Epithelial cell of esophagus (primary cell): ENCODE measurements around the gene PPP2R3A.
A peak's percentile ranks its signal among the peaks of the same experiment; 100 is the strongest.
"Not testable (repeated sequence)": the region's sequence is repeated elsewhere in the genome, so short reads cannot be mapped to it uniquely, and the experiment has no call there.

Source experiments
- DNase-seq: peaks from one replicate; pipeline ENCODE4 v3.0.0; 2010; ENCODE audit warnings: low read depth
- H3K4me3 ChIP-seq: 2 replicates; pipeline ENCODE4 v1.5.1; 2011; ENCODE audit warnings: mild to moderate bottlenecking, low read length, control low read depth
- CTCF ChIP-seq: IDR thresholded peaks from 2 replicates; pipeline ENCODE4 v1.5.1; 2011; ENCODE audit warnings: low read depth, mild to moderate bottlenecking, low read length, control low read depth, inconsistent platforms; ENCODE audit not compliant: insufficient read depth; ENCODE audit errors: missing control alignments

Gene PPP2R3A

GRCh38 chr3:136152963-136153362 lies 187.4 kb downstream of the PPP2R3A start:
- no peak for DNase-seq
- TF ChIP-seq CTCF = no peak
- H3K4me3 ChIP-seq = no peak overlapping the region

GRCh38 chr3:136161516-136161915 lies 196.0 kb downstream of the PPP2R3A start:
- no peak for DNase-seq
- TF ChIP-seq CTCF = no peak
- H3K4me3 ChIP-seq = no peak overlapping the region

GRCh38 chr3:136162322-136162721 lies 196.8 kb downstream of the PPP2R3A start:
- no peak for DNase-seq
- no peak for TF ChIP-seq CTCF
- H3K4me3 ChIP-seq = no peak overlapping the region

- DNase-seq = not testable (repeated sequence)
These were observed 198.1 kb downstream of the PPP2R3A start for GRCh38 chr3:136163607-136164006.

GRCh38 chr3:136166507-136166906 lies 201.0 kb downstream of the PPP2R3A start:
- no peak for TF ChIP-seq CTCF
- DNase-seq = no peak
- H3K4me3 ChIP-seq = no peak overlapping the region

More at GRCh38 chr3:136163607-136164006, 198.1 kb downstream of the PPP2R3A start:
- not testable (repeated sequence) for H3K4me3 ChIP-seq

- H3K4me3 ChIP-seq, DNase-seq: not testable (repeated sequence)
These were observed 202.7 kb downstream of the PPP2R3A start for GRCh38 chr3:136168236-136168635.

- no peak overlapping the region for H3K4me3 ChIP-seq
- TF ChIP-seq CTCF = no peak
- DNase-seq = peak; percentile 87
These were observed 205.6 kb downstream of the PPP2R3A start for GRCh38 chr3:136171097-136171542.

- TF ChIP-seq CTCF = no peak
- no peak for DNase-seq
- H3K4me3 ChIP-seq = no peak overlapping the region
These were observed 208.5 kb downstream of the PPP2R3A start for GRCh38 chr3:136173939-136174490.
